Erythroblast (primary cell): Measurements from ENCODE around the gene MXD4.

Source experiments
- DNase-seq, 2 experiments: peaks; one replicate each; lab custom pipeline; 2025; lab: John Stamatoyannopoulos, UW
- GATA1 ChIP-seq: IDR thresholded peaks from 2 replicates; pipeline ENCODE4 v1.6.1; 2011; ENCODE audit warnings: low read depth, mild to moderate bottlenecking, control low read depth, low read length, moderate library complexity
- POLR2A ChIP-seq: IDR thresholded peaks from 2 replicates; pipeline ENCODE4 v1.6.1; 2011; ENCODE audit warnings: mild to moderate bottlenecking, low read length

Gene MXD4

DNA sequence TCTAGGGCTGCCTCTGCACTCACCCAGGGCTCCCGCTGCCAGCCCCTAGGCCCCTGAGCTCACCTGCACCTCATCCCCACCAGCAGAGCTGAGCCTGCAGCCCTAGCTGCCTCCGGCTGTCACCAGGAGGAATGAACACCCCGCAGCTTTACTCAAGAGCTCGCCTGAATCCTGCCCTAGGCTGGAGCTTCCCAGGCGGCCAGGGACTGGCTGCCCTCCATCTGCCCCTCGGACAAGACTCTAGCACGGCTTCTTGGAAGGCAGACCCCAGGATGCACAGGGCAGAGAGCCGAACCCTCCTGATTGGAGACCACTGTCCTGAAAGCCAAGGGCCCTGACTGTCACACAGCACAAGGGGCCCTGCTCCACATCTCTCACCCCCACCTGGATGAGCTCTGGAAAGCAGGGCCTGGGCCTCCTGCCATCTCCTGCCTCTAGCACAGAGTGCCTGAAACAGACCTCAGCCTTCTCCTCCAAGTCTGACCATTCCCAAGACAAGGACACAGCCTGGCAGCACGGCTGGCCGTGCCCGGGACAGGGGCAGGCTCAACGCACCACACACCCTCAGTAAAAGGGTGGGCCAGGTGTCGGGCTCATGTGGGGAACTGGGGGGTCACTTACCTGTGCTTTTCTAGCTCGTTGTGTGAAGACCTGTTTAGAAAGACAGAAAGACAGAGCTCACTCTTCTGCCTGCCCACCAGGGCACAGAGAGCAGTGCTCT lies 4.4 kb downstream of the MXD4 start:
- TF ChIP-seq GATA1 (no peak), POLR2A (no peak)
- no peak for DNase-seq

DNA sequence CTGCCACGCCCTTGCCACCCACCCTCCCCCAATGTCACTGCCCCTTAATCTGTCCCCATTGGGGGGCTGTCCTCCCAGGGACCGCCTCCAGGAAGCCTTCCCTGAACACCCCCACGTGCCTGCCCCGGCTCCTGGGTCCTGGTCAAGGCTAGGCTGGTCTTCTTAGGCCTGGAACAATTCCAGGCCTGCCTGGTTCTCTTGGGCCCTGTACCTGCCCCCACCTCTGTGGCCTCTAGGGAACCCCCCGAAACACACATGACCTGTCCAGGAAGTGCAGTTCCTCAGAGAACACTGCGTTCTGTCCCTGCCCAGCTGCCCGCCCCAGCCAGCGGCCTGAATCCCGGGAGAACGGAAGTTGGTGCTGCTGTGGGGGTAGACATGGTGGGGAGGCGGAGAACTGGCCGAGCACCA lies 5.1 kb downstream of the MXD4 start:
- DNase-seq: no peak
- TF ChIP-seq POLR2A (no peak), GATA1 (no peak)

DNA sequence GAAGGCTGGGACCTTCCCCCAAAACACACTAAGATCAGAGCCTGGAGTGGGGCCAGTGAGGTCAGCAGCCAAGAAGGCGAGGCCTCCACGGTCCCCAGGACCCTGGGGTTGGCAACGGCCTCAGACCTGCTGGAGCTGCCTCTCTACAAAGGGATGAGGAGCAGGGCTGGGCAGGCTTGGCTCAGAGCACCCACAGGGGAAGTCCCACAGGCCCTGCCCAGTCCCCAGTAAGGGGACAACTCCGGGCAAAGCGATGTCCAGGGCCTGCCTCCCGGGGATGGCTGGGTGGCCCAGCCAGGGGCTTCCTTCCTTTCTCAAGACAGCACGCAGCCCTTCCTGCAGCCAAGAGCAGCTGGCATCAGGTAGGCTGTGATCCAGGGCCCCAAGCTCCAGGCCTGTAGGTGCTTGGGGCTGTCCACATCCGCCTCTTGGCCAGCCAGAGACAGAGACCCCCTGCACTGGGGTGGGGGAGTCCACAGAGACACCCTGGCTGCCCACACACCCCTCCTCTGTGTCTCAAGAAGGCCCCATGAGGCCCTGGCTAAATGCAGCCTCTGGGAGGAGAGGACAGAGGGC lies 5.7 kb downstream of the MXD4 start:
- no peak for TF ChIP-seq POLR2A
- no peak for TF ChIP-seq GATA1
- no peak for DNase-seq

DNA sequence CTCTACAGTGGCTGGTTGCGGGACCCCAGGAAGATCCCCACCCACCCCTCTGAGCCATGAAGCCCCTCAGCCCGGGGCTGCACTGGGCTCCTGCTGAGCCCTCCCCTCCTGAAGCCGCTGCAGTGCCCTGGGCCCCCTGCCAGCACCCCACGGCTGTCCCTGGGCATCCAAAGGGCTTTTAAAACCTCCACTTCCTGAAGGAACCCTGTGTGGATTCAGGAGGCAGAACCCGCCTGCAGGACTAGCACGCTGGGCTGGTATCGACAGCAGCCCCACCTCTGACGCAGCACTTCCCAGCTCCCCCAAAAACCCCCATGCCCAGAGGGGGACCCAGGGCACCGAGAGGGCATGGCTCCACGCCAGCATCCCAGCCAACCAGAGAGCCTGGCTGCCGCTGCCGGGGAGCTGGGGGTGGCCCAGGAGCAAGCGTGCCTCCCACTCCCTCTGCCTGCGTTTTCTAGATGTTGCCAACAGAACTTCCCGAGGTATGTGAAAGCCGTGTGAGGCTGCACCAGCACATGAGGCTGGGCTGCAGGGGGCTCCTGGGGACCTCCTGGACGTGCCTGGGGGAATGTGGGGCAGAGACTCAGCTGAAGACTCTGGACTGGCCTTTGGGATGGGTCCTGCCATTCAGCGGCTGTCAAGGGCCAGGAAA lies 6.3 kb downstream of the MXD4 start:
- TF ChIP-seq POLR2A (no peak), GATA1 (no peak)
- DNase-seq: no peak

DNA sequence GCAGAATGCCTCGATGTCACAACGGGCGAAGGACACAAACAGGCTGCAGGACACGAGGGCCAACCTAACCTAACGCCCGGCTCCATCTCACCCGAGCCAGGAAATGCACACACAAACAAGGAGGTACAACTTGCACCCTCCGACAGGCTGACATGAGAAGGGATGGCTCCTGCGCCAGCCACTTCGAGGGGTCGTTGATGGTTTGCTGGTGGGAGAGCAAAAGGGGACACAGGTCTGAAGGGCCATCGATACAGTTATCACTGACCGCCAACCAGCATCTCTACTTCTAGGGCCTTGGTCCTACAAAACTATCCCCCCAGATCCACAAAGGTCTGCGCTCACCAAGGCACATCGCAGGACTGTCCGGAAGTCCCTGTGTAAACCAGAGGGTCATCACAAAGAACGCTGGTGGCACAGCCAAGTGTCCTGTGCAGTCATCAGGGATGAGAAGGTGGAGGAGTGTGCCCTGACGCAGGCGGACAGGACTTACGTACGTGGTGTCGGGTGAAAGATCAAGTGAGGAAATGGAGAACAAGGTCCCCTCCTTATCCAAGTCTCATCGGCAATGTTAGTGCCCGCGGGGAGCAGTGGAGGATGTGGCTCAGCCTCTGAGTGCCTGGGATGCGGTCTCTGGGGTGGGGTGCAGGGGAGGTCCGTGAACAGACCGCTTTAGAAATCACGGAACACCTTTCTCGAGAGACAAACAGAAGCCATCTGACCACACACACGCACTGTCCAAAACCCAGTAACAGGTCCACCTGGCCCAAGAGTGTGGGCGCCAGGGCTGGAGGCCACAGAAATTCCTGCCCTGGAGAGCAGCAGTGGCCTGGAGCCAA lies 7.0 kb downstream of the MXD4 start:
- no peak for TF ChIP-seq GATA1
- TF ChIP-seq POLR2A: no peak

DNA sequence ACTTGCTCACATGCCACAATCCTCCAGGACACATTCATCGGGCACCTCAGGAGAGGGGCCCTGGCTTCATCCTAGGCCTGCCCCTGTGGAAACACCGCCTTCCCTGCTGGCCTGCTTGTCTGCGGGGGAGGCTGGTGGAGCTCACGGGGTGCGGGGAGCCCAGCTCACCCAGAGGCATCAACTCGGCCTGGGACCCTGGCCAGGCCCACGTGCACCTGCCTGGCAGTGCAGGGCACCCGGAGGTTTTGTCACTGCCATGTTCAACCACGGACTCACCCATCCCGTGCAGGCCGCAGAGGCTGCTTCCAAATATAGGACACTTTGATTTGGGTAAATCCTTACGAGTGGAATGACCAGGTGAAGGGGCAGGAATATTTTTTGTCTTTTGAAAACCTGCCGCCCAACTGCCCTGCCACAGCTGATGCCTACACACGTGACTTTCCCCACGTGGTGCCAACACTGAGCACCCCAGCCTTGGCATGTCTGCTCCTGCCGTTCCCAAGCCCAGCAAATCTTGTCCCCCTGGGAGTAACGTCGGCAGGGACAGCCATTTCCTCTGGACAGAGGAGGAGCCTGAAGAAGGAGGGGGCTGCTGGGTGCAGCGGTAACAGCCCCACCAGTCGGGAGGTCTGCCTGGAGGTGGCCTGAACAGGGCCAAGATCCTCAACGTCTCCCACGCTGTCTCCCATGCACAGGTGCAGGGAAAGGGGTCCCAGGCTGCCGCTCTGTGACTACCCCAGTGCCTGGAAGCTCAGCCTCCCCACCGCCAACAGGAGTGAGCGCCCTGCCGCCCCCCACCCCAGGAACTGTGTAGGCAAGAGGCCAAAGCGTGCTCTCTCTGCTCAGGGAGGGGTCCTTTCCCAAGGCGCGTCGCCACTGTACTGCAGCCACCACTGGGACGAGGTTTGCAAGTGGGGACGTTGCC lies 8.5 kb downstream of the MXD4 start:
- TF ChIP-seq GATA1: no peak
- no peak for TF ChIP-seq POLR2A

More for the DNA sequence above, 7.0 kb downstream of the MXD4 start:
- DNase-seq: no peak

DNA sequence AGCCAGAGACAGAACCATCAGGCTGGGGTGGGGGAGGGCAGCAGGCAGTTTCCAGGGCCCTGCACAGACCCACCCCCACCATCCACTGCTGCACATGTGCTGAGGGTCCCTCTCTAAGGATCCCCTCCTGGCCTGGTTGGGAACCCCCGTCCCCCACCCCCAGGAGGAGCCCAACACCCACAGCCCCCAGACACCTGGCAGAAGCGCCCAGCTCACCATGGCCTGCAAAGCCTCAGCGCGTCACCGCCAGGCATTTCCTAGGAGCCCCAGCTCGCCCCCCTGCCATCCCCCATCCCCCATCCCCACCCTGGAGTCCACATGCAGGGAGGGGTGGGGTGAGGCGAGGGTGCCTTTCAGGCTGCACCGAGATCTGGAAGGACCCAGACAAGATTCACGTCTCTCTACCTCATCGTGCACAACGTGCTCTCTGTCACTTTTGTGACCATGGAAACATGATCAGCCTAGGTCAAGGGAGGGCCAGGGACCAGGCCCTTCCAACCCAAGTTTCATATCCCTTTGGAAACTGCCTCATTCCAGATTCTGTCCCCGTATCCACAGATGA lies 9.3 kb downstream of the MXD4 start:
- no peak for DNase-seq
- TF ChIP-seq GATA1: no peak
- no peak for TF ChIP-seq POLR2A

More for the DNA sequence above, 8.5 kb downstream of the MXD4 start:
- DNase-seq: no peak

DNA sequence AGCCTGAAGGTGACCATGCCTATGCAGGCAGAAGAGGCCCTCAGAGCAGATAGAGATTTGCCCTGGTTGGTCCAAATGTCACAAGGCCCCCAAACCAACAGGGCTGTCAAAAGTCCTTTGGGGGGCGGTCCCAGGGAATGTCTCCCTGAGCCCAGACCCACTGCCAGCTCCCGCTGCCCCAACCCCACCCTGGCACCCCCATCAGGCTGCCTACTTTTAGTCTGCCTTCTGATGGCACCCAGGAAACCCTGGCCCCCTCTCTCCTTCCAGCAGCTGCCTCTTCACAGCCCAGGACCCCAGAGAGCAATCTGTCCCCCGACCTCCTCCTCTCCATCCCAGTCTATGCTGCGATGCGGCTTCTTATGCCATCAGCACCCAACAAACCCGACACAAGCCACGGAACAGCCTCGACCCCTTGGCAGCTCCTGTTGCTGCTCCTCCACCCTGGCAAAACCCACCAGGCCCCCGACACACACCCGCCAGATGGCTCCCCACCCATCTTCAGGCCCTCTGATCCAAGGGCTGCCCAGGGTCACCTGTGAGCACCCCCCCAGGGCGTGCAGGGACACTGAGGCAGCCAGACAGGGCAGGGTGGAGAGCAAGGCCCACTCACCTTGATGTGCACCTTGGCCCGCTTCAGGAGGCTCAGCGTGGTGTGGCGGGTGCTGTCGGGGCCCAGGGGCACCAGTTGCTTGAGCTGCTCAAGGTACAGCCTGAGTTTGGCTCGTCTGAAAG lies 9.9 kb downstream of the MXD4 start:
- DNase-seq: no peak
- TF ChIP-seq GATA1 (no peak), POLR2A (no peak)

DNA sequence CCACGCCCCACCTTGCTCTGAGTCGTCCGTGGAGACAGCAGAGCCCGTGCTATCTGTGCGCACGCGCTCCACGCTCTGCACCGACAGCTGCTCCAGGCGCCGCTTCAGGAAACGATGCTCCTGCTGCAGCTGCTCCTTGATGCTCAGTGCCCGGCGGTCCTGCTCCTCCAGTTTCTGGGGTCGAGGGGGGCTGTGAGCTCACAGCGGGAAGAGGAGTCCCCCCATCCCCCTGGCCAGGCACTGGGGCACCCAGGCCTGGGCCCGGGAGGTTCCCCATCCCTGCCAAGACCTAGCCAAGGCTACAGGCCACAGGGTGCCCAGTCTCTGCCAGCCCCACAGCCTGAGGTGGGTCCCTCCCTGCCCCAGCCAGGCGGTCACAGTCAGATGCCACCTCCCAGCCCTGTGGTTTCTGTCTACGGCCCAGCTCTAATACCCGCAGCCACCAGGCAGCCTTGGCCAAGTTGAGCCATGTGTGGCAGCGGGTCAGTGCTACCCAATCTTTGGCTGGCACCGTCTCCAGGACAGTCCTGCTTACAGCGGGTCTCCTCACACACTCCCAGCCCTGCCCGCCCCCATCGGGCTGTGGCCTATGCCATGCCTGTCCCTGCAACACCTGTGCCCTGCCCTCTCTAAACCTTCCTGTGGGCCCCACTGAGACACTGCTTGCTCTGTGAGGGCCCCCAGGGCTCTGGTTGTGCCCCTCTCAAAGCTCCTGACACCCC lies 10.7 kb downstream of the MXD4 start:
- no peak for DNase-seq
- TF ChIP-seq POLR2A (no peak), GATA1 (no peak)

DNA sequence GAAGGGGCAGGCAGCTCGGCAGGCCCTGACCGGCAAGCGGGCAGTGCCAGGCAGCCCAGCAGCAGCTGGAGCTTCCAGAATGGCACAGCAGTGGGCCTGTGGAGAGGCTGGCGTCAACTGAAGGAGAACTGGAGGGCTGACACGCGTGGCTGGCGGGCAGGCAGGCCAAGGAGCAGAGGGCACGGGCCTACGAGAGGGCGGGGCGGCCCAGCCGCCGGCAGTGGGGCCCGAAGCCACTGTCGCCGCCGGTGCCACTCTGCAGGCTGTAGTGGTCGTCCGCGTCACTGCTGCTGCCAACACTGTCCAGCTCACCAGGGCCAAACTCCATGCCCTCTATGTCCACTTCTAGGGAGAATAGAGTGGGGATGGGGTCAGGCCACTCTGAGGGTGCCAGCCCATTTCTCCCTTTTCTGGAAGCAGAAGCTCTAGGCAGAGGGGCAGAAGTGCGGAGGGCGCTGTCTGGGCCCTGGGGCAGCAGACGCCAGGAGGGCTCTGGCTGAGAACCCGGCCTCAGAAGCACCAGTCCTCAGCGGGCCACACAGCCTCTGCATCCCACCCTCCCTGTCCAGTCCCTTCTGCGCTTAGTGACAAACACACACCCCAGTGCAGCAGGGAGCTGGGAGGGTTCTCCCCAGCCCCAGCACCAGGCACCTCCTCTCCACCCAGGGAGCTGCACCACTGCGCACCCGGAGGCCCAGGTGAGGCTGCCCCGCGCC lies 11.4 kb downstream of the MXD4 start:
- no peak for DNase-seq
- TF ChIP-seq POLR2A (no peak), GATA1 (no peak)
